Retinal pigment epithelial cell (primary cell): ENCODE data around the gene CLEC16A.

Experiments used
- DNase-seq: peaks from one replicate; pipeline ENCODE4 v3.0.0-alpha.2; 2010; ENCODE audit warnings: low read depth
- H3K4me3 ChIP-seq: 2 replicates; pipeline ENCODE4 v1.5.1; 2011; ENCODE audit warnings: mild to moderate bottlenecking, low read length, control low read depth, moderate library complexity
- CTCF ChIP-seq: conservative IDR thresholded peaks from 2 replicates; pipeline ENCODE4 v1.5.1; 2011; ENCODE audit warnings: low read depth, low read length, control low read depth, inconsistent platforms

CLEC16A gene

GRCh38 chr16:11004351-11004750, 60.0 kb downstream of the CLEC16A start:
- DNase-seq, result no peak
- TF ChIP-seq CTCF, result no peak
- no peak overlapping the region for H3K4me3 ChIP-seq

GRCh38 chr16:11004973-11005610, 60.7 kb downstream of the CLEC16A start:
- no peak for TF ChIP-seq CTCF
- no peak for DNase-seq

GRCh38 chr16:11005611-11005975, 61.2 kb downstream of the CLEC16A start:
- no peak for TF ChIP-seq CTCF
- no peak for DNase-seq
- no peak overlapping the region for H3K4me3 ChIP-seq

More at GRCh38 chr16:11004973-11005610, 60.7 kb downstream of the CLEC16A start:
- no peak overlapping the region for H3K4me3 ChIP-seq

- H3K4me3 ChIP-seq, result no peak overlapping the region
- DNase-seq, result no peak
- no peak for TF ChIP-seq CTCF
These were observed 62.3 kb downstream of the CLEC16A start for GRCh38 chr16:11006656-11007055.

- no peak for DNase-seq
- no peak for TF ChIP-seq CTCF
- no peak overlapping the region for H3K4me3 ChIP-seq
These were observed 63.4 kb downstream of the CLEC16A start for GRCh38 chr16:11007714-11008280.

GRCh38 chr16:11009027-11009755, 64.8 kb downstream of the CLEC16A start:
- TF ChIP-seq CTCF, result no peak
- no peak overlapping the region for H3K4me3 ChIP-seq
- DNase-seq, result no peak
